GM18505 (cell line): ENCODE measurements around the gene LRMDA.
"Not testable (repeated sequence)": the region's sequence is repeated elsewhere in the genome, so short reads cannot be mapped to it uniquely, and the experiment has no call there.

Experiments used
- ATAC-seq: cut with Tn5 transposase; IDR thresholded peaks from one replicate; pipeline ENCODE4 v1.9.1; 2021; ENCODE audit not compliant: unreplicated experiment
- POLR2A ChIP-seq: IDR thresholded peaks from 4 replicates; pipeline ENCODE4 v1.6.1; 2011; ENCODE audit warnings: borderline replicate concordance; ENCODE audit not compliant: insufficient read depth, insufficient read length; ENCODE audit errors: extremely low read depth

The LRMDA gene

GRCh38 chr10:75612904-75613684 lies 181.7 kb downstream of the LRMDA start:
- TF ChIP-seq POLR2A, result no peak
- ATAC-seq, result no peak

GRCh38 chr10:75613685-75614504 lies 182.5 kb downstream of the LRMDA start:
- no peak for TF ChIP-seq POLR2A
- no peak for ATAC-seq

GRCh38 chr10:75616076-75616475 lies 184.7 kb downstream of the LRMDA start:
- TF ChIP-seq POLR2A, result no peak
- ATAC-seq, result no peak

- TF ChIP-seq POLR2A, result no peak
- ATAC-seq, result no peak
These were observed 185.6 kb downstream of the LRMDA start for GRCh38 chr10:75616874-75617478.

GRCh38 chr10:75617485-75618155 lies 186.2 kb downstream of the LRMDA start:
- TF ChIP-seq POLR2A, result no peak
- ATAC-seq, result no peak

GRCh38 chr10:75619635-75620034 lies 188.2 kb downstream of the LRMDA start:
- ATAC-seq, result no peak
- TF ChIP-seq POLR2A, result no peak

GRCh38 chr10:75620356-75620755 lies 188.9 kb downstream of the LRMDA start:
- no peak for TF ChIP-seq POLR2A
- no peak for ATAC-seq

- ATAC-seq, result not testable (repeated sequence)
These were observed 189.6 kb downstream of the LRMDA start for GRCh38 chr10:75621003-75621402.

GRCh38 chr10:75622503-75622902 lies 191.1 kb downstream of the LRMDA start:
- TF ChIP-seq POLR2A, result no peak
- no peak for ATAC-seq

- ATAC-seq, result no peak
- TF ChIP-seq POLR2A, result no peak
These were observed 192.1 kb downstream of the LRMDA start for GRCh38 chr10:75623310-75624093.

GRCh38 chr10:75624638-75625037 lies 193.2 kb downstream of the LRMDA start:
- TF ChIP-seq POLR2A, result no peak
- ATAC-seq, result no peak

- TF ChIP-seq POLR2A, result no peak
- ATAC-seq, result no peak
These were observed 199.3 kb downstream of the LRMDA start for GRCh38 chr10:75630746-75631145.
